RKO (cell line): ENCODE measurements around the gene COMMD1.
"Not testable (repeated sequence)": the region's sequence is repeated elsewhere in the genome, so short reads cannot be mapped to it uniquely, and the experiment has no call there.

ENCODE experiments used
- DNase-seq: peaks from one replicate; pipeline ENCODE4 v3.0.0-alpha.2; 2016; ENCODE audit warnings: low spot score

COMMD1 gene

GRCh38 chr2:62074233-62074632 lies 168.8 kb downstream of the COMMD1 start:
- no peak for DNase-seq

- DNase-seq: no peak
Measured at GRCh38 chr2:62076980-62077638, 171.6 kb downstream of the COMMD1 start.

DNA sequence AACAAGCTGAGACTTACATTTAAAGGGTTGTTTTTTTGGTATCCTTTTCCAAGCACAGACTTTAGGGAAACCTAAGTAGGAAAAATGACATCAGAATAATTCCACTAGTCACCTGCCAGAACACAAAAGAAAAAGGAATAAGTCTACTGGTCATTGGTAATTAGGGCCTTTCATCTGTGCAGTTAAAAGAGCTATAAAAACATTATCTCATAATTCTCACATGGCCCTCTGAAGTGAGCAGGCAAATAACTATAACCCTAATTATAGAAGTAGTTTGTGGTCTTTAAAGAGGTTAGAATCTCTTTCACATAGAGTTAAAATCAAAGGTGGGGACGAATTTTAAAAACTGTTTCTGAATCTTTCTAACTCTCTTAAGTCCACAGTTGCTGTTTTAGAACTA lies 179.3 kb downstream of the COMMD1 start:
- DNase-seq: no peak

- no peak for DNase-seq
Measured at GRCh38 chr2:62089658-62090057, 184.2 kb downstream of the COMMD1 start.

DNA sequence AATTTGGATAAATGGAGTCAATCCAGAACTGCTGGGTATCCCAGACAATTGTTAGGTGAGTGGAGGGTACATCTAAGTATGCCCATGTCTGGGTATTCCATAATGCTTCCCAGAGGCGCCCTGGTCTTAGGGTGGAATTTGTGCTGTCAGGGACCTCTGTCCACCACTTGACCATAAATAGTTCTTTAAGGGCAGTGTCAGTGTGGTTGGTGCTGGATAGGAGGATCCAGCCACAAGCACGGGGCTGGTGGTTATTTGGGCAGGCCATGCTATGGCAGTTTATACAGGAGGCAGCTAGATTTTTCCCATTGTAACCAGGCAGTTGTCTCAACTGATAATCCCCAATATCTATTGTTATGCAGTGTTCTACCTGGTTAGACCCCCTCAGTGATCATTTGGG lies 186.0 kb downstream of the COMMD1 start:
- no peak for DNase-seq

- DNase-seq: no peak
Measured at GRCh38 chr2:62099050-62099449, 193.6 kb downstream of the COMMD1 start.

- no peak for DNase-seq
Measured at GRCh38 chr2:62099523-62100175, 194.2 kb downstream of the COMMD1 start.

GRCh38 chr2:62101886-62102285 lies 196.4 kb downstream of the COMMD1 start:
- DNase-seq: no peak

GRCh38 chr2:62102402-62102920 lies 197.0 kb downstream of the COMMD1 start:
- DNase-seq: no peak

- DNase-seq: no peak
Measured at GRCh38 chr2:62109554-62109953, 204.1 kb downstream of the COMMD1 start.

GRCh38 chr2:62110415-62111025 lies 205.0 kb downstream of the COMMD1 start:
- no peak for DNase-seq

DNA sequence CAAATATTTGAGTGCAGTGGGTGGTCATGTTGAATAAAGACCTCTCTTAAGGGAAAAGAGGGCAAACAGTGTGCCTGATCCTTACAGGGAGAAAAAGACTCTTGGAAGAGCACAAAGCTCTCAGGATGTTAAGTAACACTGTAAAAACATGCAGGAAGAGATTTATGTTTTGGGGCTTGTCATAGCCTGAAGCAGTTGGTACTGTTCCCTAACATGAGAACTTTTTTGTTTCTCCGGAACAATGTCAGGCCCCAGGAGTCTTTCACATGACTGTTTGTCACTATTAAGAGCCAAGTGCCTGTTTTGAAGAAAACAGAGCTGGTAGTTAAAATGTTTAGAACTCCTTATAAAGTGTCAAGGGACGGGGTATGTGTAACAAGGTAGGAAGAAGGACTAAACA lies 206.7 kb downstream of the COMMD1 start:
- DNase-seq: no peak

DNA sequence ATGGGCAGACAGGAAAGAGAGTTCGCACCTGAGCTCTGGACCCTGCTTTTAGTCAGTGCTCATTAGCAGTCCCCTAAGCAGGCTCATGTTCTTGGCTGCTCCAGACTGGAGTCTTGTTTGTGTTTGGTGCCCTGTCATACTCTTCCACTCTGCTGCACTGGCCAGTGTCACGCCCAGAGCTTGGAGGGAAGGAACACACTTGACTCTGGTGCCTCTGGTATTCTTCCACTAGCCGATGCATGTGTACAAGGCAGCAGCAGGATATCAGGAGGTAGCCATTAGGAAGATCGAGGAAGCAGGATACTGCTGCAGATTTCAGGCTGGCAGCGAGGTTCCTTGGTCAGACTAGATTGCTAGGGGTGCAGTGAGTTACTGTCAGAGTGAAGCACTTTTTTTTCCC lies 209.1 kb downstream of the COMMD1 start:
- DNase-seq: no peak

GRCh38 chr2:62116983-62117382 lies 211.5 kb downstream of the COMMD1 start:
- DNase-seq: no peak

DNA sequence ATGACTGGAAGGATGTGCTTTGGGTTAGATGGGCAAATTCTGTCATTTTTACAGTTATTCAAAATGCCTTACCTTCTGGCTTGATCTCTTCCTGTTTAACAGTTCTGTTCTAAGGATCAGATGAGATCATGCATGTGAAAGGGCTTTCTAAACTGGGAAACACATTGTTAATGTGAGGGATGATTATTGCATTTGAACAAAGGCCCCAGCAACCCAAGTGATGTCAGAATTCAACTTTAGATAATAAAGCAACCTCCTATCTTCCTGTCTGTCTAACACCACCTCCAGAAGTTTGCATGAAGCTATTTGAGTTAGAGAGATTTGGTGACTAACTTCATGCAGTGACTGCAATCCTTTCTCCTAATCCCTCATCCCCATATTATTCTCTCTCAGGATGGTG lies 212.7 kb downstream of the COMMD1 start:
- no peak for DNase-seq

DNA sequence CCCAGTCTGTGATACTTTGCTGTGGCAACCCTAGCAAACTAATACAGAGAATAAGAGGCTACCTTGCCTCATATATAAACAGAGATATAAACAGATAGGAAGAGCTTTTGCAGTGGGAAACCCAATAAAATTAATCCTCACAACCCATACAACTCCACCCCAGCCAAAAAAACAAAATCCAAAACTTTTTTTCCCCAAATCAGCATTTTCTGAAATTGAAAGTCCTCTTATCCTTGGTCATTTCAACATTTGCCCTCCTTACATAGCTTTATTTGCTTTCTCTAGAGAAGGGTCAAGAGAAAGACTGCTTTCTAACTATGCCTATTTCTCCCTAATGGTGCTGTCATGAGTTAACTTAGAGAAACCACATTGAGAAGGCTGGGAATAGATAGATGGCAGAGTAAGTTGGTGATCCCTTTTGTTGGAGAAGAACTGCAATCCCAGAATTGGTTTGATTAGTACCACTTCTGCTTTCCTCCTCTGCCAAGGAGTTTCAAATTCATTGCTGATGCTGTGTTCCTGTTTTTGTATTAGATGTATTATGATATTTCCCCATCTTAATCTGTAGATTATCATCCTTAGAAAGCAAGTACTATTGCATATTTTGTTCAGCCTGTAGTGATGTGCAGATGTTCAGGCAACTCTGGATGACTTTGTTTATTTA lies 214.0 kb downstream of the COMMD1 start:
- no peak for DNase-seq

- not testable (repeated sequence) for DNase-seq
Measured at GRCh38 chr2:62126239-62126638, 220.8 kb downstream of the COMMD1 start.

DNA sequence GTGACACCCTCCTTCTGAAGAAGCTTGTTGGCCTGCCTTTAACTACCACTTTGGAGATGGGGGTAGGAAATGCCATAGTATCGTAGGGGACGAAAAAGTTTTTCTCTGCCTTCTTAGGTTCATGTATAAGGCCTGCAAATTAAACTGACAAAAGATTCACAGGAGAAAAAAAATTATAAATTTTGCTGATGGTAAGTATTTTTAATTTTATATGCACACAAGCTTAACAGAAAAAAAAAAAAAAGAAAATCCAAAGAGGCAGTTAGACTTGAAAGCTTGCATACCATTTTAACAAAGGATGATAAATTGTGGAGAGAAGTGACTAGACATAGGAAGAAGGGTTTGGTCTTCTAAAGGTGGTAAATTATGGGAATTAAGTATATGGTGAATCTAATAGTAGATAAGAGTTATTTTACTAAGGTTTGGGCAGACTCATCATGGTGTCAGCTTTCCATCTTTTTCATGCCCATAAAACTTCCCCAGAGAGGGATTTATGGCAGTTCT lies 227.9 kb downstream of the COMMD1 start:
- no peak for DNase-seq

DNA sequence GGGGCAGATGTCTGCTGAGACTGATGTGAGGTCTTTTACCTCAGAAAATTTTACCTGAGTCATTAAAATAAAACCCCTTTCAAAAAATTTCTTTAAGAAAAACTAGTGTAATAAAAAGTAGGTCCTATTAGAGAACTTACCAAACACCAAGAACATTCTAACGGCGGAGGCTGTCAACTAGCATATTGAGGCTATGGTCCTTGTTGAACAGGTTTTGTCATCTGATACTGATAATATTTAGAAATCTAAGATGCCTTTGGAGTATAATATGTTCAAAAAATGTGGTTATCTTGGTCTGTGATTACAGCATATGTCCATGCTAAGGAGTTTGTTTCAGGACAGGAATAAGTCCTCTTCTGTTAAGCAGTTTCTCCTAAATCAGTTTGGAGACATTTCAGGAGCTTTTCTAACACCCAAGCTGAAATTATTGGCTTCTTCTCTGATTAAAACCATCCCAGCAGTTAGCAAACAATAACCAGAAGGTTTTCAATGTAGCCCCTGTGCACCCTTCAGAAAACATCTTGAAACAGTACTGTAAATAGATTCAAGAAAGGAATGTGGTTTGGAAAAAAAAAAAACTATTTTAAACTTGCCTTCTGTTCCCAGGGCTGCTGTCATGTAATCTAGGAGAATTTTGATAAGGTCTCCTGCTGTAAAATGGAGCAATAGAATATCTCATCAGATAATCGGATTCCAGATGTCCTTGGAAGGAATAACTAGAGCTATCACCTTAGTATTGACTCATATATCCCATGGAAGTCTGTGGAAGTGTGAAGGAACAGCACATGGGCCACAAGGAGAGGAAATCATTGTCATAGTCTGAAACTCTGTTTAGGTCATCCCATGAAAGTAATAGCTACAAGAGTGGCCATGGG lies 231.7 kb downstream of the COMMD1 start:
- no peak for DNase-seq

DNA sequence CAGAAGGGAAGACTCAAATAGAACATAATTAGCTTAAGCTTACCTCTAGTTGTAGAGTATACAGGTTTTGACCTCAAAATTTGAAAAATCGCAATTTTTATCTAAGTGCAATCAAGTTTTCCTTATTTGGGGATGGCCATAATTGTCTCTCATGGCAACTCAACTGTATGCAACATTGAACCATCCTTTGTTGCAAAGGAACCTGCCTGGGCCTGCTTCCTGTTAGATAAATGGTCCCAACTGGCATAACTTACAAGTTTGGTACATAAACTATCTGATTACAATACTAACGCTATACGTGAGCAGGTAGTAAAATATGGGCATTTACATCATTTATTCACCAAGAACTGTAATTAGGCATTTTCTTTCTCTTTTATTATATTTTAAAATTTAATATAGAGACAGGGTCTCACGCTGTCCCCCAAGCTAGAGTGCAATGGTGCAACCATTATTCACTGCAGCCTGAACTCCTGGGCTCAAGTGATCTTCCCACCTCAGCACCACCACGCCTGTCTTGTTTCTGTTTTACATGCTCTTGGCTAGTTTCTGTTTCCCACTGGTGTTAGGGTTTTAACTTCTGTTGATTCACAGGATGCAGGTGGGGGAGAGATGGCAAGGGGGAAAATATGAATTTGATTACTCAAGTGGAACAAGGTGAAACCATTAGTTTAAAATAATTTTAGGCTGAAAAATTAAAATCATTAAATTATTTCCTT lies 235.1 kb downstream of the COMMD1 start:
- no peak for DNase-seq
